D721Med (cell line): Measurements from ENCODE around the gene ALPL.

Experiments used
- DNase-seq: peaks from one replicate; pipeline ENCODE4 v3.0.0; 2011; ENCODE audit warnings: low spot score; ENCODE audit not compliant: insufficient read length
- FAIRE-seq: peaks from 2 replicates; lab custom pipeline; 2011; peaks lifted over from hg19 to GRCh38; lab: Jason Lieb, UNC
- CTCF ChIP-seq: IDR thresholded peaks from 2 replicates; pipeline ENCODE4 v1.5.1; 2012; ENCODE audit warnings: mild to moderate bottlenecking, control low read depth; ENCODE audit not compliant: insufficient read depth; ENCODE audit errors: missing control alignments

ALPL gene

GRCh38 chr1:21617126-21617738 is 108.0 kb downstream of the ALPL start:
- no peak for TF ChIP-seq CTCF
- FAIRE-seq (no peak), DNase-seq (no peak)

GRCh38 chr1:21618059-21618458 is 108.8 kb downstream of the ALPL start:
- no peak for FAIRE-seq
- no peak for DNase-seq
- TF ChIP-seq CTCF, result no peak

GRCh38 chr1:21618561-21619374 is 109.5 kb downstream of the ALPL start:
- FAIRE-seq (no peak), DNase-seq (no peak)
- no peak for TF ChIP-seq CTCF

GRCh38 chr1:21619375-21619947 is 110.2 kb downstream of the ALPL start:
- no peak for TF ChIP-seq CTCF
- FAIRE-seq (no peak), DNase-seq (no peak)

- no peak for FAIRE-seq
These were observed 110.8 kb downstream of the ALPL start for GRCh38 chr1:21620011-21620410.

GRCh38 chr1:21620496-21620895 is 111.3 kb downstream of the ALPL start:
- no peak for DNase-seq
- no peak for FAIRE-seq
- no peak for TF ChIP-seq CTCF

More at GRCh38 chr1:21620011-21620410, 110.8 kb downstream of the ALPL start:
- DNase-seq, result no peak
- TF ChIP-seq CTCF, result no peak
